Activated CD8-positive, alpha-beta memory T cell treated with anti-CD3 and anti-CD28 coated beads for 36 hours (primary cell): ENCODE measurements around the gene PXMP4. TPM values are rescaled to one million over a fixed set of nuclear protein-coding genes. Genes with fewer than 3 reads are reported as not detected.

Experiments used
- CTCF ChIA-PET: fragments of 350-600 bp; sonication (Branson Sonifier 250); formaldehyde crosslinking; loops from one replicate; lab custom pipeline; 2021; ENCODE audit warnings: antibody characterized with exemption; lab: Charles Lee
- POLR2A ChIA-PET: fragments of 350-600 bp; sonication (Branson Sonifier 250); formaldehyde crosslinking; loops from one replicate; lab custom pipeline; 2021; ENCODE audit warnings: antibody characterized with exemption; lab: Charles Lee
- total RNA-seq, 2 experiments: library from RNA; stranded (reverse); gene quantifications; one replicate each; pipeline ENCODE4 v1.2.3, GENCODE V29; 2021

PXMP4 gene
- total RNA-seq, 2 experiments from 2014 or later = 7.0 to 7.5 TPM

DNA sequence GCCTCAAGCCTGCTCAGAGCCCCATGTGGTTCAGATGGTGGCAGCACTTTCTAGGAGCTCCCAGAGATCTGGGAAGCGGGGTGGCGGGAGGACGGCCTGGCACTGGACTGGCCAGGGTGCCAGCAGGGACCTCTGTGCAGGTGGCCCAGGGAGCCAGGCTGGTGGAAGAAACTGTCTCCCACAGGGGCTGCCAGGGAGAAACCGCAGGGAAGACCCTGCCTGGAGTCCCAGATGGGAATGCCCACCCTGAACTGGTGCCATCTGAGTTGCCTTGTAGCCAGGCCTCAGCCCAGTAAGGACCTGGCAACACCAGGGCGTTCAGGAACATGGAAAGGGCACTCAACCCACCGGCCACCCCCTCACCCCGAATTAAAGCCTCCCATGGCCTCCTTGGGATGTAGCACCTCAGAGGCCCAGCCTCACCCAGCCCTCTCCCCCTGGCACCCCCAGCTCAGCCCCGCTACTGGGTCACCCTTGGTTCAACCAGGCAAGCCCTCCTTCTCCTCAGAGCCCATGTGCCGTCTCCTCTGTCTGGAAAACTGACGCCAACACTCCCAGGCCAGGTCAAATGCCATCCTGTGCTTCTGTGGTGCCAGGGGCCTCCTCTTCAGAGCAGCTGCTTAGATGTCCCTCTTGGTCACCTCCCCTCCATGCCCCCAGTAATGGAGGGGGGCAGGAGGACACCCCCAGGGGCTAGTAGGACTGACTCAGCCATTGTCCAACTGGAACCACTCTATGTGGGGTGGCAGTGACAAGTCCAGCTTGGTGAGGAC is 63.9 kb downstream of the PXMP4 start:
- POLR2A ChIA-PET = no interaction called here
- CTCF ChIA-PET = interaction anchor here (0.9 kb wide), 1 partner anchor 11 kb away, joined by 3 read pairs; no protein-coding TSS in a partner anchor

DNA sequence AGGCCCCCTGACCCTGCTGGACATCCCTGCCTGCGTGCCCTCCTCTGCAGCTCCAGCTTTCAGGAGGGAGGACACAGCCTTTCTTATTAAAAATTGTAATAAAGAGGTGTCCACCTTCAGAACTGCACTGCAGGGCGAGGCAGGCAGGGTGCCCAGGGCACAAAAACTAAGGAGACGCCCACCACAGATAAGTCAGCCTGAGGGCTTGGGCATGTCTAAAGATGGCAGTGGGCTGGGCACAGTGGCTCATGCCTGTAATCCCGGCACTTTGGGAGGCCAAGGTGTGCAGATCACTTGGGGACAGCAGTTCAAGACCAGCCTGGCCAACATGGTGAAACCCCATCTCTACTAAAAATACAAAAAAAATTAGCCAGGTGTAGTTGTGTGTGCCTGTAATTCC is 64.9 kb downstream of the PXMP4 start:
- POLR2A ChIA-PET = no interaction called here
- CTCF ChIA-PET = interaction anchor here (0.6 kb wide), 1 partner anchor 12 kb away, joined by 3 read pairs; the partner anchor contains the start of gene ACTL10

DNA sequence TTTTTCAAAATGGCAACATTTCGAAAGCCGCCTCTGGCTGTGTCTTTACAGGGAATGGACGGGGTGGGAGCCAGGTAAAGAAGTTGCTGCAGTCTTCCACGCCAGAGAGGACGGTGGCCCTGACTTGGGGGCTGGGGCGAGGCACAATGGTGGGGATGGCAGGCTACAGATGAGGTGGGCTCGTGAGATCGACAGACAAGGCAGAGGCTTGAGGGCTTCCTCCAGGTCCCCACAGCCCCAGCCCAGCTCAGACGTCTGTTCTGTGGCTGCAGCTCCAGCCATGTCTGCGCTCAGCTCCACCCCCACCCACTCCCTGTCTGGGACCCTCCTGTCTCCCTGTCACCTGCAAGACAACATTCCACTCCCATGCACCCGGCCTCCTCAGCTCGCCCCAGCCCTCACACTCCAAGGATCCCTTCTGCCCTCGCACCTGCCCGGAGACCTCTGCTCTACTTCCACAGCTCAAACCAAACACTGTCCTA is 65.4 kb downstream of the PXMP4 start:
- ChIA-PET POLR2A (interaction anchor here (2.2 kb wide), 1 partner anchor 9 kb away, joined by 8 read pairs; no protein-coding TSS in a partner anchor), CTCF (interaction anchor here (0.6 to 4.2 kb wide), 2 partner anchors 10 to 12 kb away, joined by 3 to 22 read pairs; partner anchors contain the start of gene ACTL10)

DNA sequence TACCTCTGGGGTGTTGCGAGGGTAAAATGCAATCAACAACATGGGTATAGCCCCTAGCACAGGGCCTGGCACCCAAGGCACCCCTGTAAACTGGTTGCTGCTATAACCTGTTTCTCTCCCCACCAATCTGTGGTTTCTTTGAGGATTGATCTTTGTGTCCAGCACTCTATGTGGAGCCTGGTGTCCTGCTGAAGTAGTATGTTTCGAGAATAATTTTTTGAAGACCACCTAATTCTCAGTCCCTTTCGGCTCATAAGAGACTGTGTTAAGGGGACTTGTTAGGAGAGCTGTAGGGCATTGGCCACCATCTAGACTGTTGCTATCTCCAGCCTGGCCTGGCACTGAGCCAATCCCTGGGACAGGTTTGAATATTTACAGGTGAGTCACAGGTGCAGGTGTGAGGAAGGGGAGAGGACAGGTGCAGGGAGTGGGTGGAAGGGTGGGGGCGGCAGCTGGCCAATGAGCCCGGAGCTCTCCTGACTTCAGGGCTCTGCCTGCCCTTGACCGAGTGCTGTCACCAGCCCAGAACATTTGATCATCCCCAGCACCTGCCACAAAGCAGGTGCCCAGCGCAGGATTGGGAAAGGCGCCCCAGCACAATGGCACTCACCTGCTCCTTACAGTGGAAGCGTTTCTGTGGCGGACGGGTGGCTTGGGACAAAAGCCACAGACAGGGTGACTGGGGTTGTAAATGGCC is 66.1 kb downstream of the PXMP4 start:
- CTCF ChIA-PET = interaction anchor here (1.0 to 4.2 kb wide), 3 partner anchors 11 to 209 kb away, joined by 3 to 22 read pairs (median 16); partner anchors contain the start of gene ACTL10
- POLR2A ChIA-PET = interaction anchor here (0.5 to 2.2 kb wide), 3 partner anchors 10 to 199 kb away, joined by 4 to 8 read pairs (median 5); no protein-coding TSS in a partner anchor

DNA sequence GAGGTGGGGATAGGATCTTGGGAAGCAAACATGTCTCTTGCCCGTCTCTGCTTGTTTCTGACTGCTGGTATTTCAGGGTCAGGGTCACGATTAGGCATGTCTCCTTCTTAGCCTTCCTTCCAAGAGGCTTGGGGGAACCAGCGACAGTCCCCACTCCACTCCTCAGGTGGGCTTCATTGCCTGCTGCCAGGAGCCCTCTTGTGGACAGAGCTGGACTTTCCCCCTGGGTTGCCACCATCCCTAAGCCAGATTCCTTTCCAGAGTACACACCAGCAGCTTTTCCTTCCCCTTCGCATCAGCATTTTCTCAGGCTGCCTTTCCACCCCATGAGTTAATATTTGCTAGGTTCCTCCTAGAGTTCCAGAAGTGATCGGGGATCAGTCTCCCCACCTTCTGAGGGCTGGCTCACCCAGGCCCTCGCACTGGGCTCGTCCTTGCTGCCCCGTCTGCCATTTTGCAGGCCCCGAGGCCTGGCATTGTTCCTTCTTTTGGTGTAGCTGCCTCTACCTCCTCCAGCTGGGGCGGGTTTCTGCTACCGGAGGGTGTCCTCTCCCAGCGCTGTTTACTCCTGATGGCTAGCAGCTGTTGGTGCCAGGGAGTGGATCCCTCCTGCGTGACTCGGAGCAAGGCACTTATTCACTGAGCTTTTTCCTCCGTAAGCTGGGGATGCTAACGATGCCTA is 66.8 kb downstream of the PXMP4 start:
- ChIA-PET CTCF (interaction anchor here (0.5 to 4.2 kb wide), 5 partner anchors 12 to 208 kb away, joined by 3 to 22 read pairs (median 5); partner anchors contain the start of gene ACTL10), POLR2A (interaction anchor here (0.5 to 2.2 kb wide), 3 partner anchors 10 to 199 kb away, joined by 4 to 8 read pairs (median 5); no protein-coding TSS in a partner anchor)

Other genes with a start within 250 kb of the PXMP4 start
- gene CBFA2T2, start 230.2 kb downstream of the PXMP4 start, total RNA-seq = 1 to 10 TPM; 7.1 to 7.4 TPM
- under 1 TPM; 0.21 to 0.32 TPM for gene C20orf144, start 58.0 kb downstream of the PXMP4 start, total RNA-seq
- gene ACTL10, start 53.4 kb downstream of the PXMP4 start, total RNA-seq = 1 to 10 TPM; 4.2 to 4.7 TPM
- 10 to 100 TPM; 17.5 to 20.1 TPM for gene NECAB3, start 45.9 kb downstream of the PXMP4 start, total RNA-seq
- 10 to 100 TPM; 79.9 to 80.7 TPM for gene E2F1, start 33.9 kb downstream of the PXMP4 start, total RNA-seq
- 1 to 10 TPM; 4.3 to 5.0 TPM for gene ZNF341, start 11.7 kb upstream of the PXMP4 start, total RNA-seq
- 10 to 100 TPM; 84.0 to 87.6 TPM for gene CHMP4B, start 91.0 kb upstream of the PXMP4 start, total RNA-seq